ENCODE data around the gene LIN37. TPM values are rescaled to one million over a fixed set of nuclear protein-coding genes. Genes with fewer than 3 reads are reported as not detected.

Gene LIN37
- total and polyA plus RNA-seq, 2 of the 13 experiments (the other 11 are each of a cell fraction or from before 2014, with no cell fraction given): 6.3 to 8.7 TPM

GRCh38 chr19:35702223-35703012, 46.0 kb upstream of the LIN37 start (continued):
- TF ChIP-seq LRRFIP1 (CRISPR knock-in tag; conservative IDR thresholded peaks at IDR 0.05) (no peak), FOSL1 (CRISPR knock-in tag; IDR thresholded peaks at IDR 0.05; ENCODE audit: borderline replicate concordance) (no peak), HNF4A (CRISPR knock-in tag; IDR thresholded peaks at IDR 0.05) (no peak), ZFP36L2 (CRISPR knock-in tag; IDR thresholded peaks at IDR 0.05) (no peak), ZNF777 (CRISPR knock-in tag; IDR thresholded peaks at IDR 0.05) (0 out of 2 replicates have a peak, but pooled peaks have one; percentile 45), ZFP91 (CRISPR knock-in tag; IDR thresholded peaks at IDR 0.05; ENCODE audit: borderline replicate concordance) (peak; percentile 84; the same call in 1 of the 2 replicates), MXD1 (CRISPR knock-in tag; IDR thresholded peaks at IDR 0.05) (peak; percentile 42; the same call in 1 of the 2 replicates), ZNF180 (CRISPR knock-in tag; IDR thresholded peaks at IDR 0.05; ENCODE audit: borderline replicate concordance, low read depth) (no peak), NFYC (CRISPR knock-in tag; IDR thresholded peaks at IDR 0.05) (peak; percentile 99), ZNF747 (CRISPR knock-in tag; IDR thresholded peaks at IDR 0.05; ENCODE audit: borderline replicate concordance) (0 out of 2 replicates have a peak, but pooled peaks have one; percentile 21), MXD4 (CRISPR knock-in tag; IDR thresholded peaks at IDR 0.05) (no peak), ZNF343 (CRISPR knock-in tag; IDR thresholded peaks at IDR 0.05) (no peak), CBFB (CRISPR knock-in tag; IDR thresholded peaks at IDR 0.05) (no peak), TBX3 (IDR thresholded peaks at IDR 0.05; ENCODE audit: borderline replicate concordance) (0 out of 2 replicates have a peak, but pooled peaks have one; percentile 6), MAZ (IDR thresholded peaks at IDR 0.05; ENCODE audit: borderline replicate concordance, low read depth, low read length) (peak; percentile 55; the same call in 1 of the 2 replicates), MAZ (CRISPR knock-in tag; IDR thresholded peaks at IDR 0.05; ENCODE audit: low read depth) (peak; percentile 83), RNF2 (conservative IDR thresholded peaks at IDR 0.05; ENCODE audit: low read depth) (0 out of 2 replicates have a peak, but pooled peaks have one; percentile 27), TBX2 (CRISPR knock-in tag; IDR thresholded peaks at IDR 0.05; ENCODE audit: borderline replicate concordance) (peak; percentile 80), ZNF687 (CRISPR knock-in tag; IDR thresholded peaks at IDR 0.05) (peak; percentile 92), ZNF30 (CRISPR knock-in tag; IDR thresholded peaks at IDR 0.05) (peak; percentile 60; the same call in 1 of the 2 replicates), SUZ12 (IDR thresholded peaks at IDR 0.05; ENCODE audit: low read depth, low read length) (no peak)
